OCI-LY3 (cell line): Measurements from ENCODE around the gene NLK.

ENCODE experiments used
- H2AFZ ChIP-seq: fragments of 200-600, 300-600 bp; shearing (Covaris generic); 2 replicates; pipeline ENCODE4 v1.6.0; 2014; ENCODE audit warnings: antibody characterized with exemption, low read depth, low read length
- H3K27ac ChIP-seq: fragments of 200-600, 300-600 bp; sonication (generic); 2 replicates; pipeline ENCODE4 v1.5.1; 2014; ENCODE audit warnings: mild to moderate bottlenecking, low read length, moderate library complexity, mixed read lengths
- H3K27me3 ChIP-seq: fragments of 200-600, 300-600 bp; sonication (generic); 2 replicates; pipeline ENCODE4 v1.6.1; 2014; ENCODE audit warnings: low read depth, low read length, mixed read lengths
- H3K36me3 ChIP-seq: fragments of 200-600, 300-600 bp; sonication (generic); replicated peaks from 2 replicates; pipeline ENCODE3; 2014; ENCODE audit warnings: low read depth, low read length, mixed read lengths
- H3K4me1 ChIP-seq: fragments of 300-600, 200-600 bp; sonication (generic); 2 replicates; pipeline ENCODE4 v1.6.1; 2014; ENCODE audit warnings: low read length, mixed read lengths
- H3K4me2 ChIP-seq: fragments of 200-600, 300-600 bp; sonication (generic); 2 replicates; pipeline ENCODE4 v1.6.1; 2014; ENCODE audit warnings: low read length, mixed read lengths
- H3K4me3 ChIP-seq: fragments of 300-600, 200-600 bp; sonication (generic); 2 replicates; pipeline ENCODE4 v1.5.1; 2014; ENCODE audit warnings: antibody characterized with exemption, mild to moderate bottlenecking, low read length, moderate library complexity
- H3K79me2 ChIP-seq: fragments of 300-600, 200-600 bp; shearing (Covaris generic); 2 replicates; pipeline ENCODE4 v1.6.1; 2014; ENCODE audit warnings: mild to moderate bottlenecking, low read length, mixed read lengths
- H3K9ac ChIP-seq: fragments of 300-600, 200-600 bp; shearing (Covaris generic); 2 replicates; pipeline ENCODE4 v1.6.0; 2014; ENCODE audit warnings: mild to moderate bottlenecking, low read length, moderate library complexity
- H3K9me3 ChIP-seq: fragments of 200-600, 300-600 bp; shearing (Covaris generic); 2 replicates; pipeline ENCODE4 v1.6.1; 2014; ENCODE audit warnings: low read length, mixed read lengths; ENCODE audit not compliant: insufficient read depth
- H4K20me1 ChIP-seq: fragments of 200-600, 300-600 bp; sonication (generic); 2 replicates; pipeline ENCODE4 v1.6.1; 2016; ENCODE audit warnings: low read length, mixed read lengths; ENCODE audit not compliant: insufficient read depth
- EZH2phosphoT487 ChIP-seq: fragments of 200-600 bp; shearing (Covaris generic); IDR thresholded peaks from 2 replicates; pipeline ENCODE4 v1.6.1; 2018; ENCODE audit warnings: antibody characterized with exemption, mixed run types, low read depth
- TF ChIP-seq, protein P1 (sequence below): fragments of 200-600, 300-600 bp; sonication (generic); IDR thresholded peaks from 2 replicates; pipeline ENCODE4 v1.5.1; 2014; ENCODE audit warnings: antibody characterized with exemption, low read length, low read depth

NLK gene

DNA sequence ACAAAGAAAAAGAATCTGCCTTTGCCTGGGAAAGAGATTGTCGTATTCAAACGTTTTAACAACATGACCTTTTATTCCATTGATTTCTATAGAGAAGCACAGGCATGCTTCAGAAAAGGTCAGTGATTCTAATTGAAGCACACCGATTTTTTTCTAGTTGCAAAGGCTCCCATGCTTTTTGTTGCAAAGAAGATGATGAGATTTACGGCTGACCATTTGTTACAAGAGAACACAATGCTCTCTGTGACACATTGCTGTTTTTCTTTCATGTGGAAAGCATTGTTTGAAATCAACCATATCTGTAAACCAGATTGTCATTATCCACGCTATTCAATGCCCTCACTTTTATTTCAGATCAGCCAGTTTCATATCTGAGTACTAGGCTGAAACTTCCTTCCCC, 99.8 kb downstream of the NLK start:
- no peak overlapping the region for H3K4me2 ChIP-seq

DNA sequence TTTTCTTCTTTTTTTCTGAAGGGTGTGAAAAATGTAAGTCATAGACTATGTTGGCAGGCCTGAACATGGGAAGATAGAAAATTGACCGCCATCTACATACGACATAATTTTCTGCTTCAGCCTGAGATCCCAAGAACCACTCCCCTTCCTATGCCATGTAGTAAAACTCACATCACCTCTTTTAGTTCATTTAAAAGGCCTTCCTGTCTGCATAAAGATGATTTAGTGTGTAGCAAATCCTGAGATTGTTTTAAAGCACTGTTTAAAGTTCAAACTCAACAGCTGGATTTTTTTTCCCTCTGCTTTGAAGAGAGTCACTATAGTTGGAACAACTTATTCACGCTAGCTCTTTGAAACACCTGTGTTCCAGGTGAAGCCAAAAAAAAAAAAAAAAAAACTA, 101.5 kb downstream of the NLK start:
- no peak overlapping the region for H3K4me2 ChIP-seq
- H4K20me1 ChIP-seq, result no peaks in the 10 kb centered on the region
- no peaks in the 10 kb centered on the region for H3K9me3 ChIP-seq
- TF ChIP-seq, protein P1, sequence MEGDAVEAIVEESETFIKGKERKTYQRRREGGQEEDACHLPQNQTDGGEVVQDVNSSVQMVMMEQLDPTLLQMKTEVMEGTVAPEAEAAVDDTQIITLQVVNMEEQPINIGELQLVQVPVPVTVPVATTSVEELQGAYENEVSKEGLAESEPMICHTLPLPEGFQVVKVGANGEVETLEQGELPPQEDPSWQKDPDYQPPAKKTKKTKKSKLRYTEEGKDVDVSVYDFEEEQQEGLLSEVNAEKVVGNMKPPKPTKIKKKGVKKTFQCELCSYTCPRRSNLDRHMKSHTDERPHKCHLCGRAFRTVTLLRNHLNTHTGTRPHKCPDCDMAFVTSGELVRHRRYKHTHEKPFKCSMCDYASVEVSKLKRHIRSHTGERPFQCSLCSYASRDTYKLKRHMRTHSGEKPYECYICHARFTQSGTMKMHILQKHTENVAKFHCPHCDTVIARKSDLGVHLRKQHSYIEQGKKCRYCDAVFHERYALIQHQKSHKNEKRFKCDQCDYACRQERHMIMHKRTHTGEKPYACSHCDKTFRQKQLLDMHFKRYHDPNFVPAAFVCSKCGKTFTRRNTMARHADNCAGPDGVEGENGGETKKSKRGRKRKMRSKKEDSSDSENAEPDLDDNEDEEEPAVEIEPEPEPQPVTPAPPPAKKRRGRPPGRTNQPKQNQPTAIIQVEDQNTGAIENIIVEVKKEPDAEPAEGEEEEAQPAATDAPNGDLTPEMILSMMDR, result no peak
- TF ChIP-seq EZH2phosphoT487, result no peak
- no peaks in the 10 kb centered on the region for H3K27me3 ChIP-seq
- H3K79me2 ChIP-seq, result no peaks in the 10 kb centered on the region
- H3K27ac ChIP-seq, result no peak overlapping the region
- no peaks in the 10 kb centered on the region for H3K4me1 ChIP-seq
- no peaks in the 10 kb centered on the region for H3K36me3 ChIP-seq
- no peak overlapping the region for H3K9ac ChIP-seq
- H3K4me3 ChIP-seq, result no peak overlapping the region
- H2AFZ ChIP-seq, result no peak overlapping the region

More for the DNA sequence above, 99.8 kb downstream of the NLK start:
- H3K27ac ChIP-seq, result no peak overlapping the region
- H3K27me3 ChIP-seq, result no peaks in the 10 kb centered on the region
- no peaks in the 10 kb centered on the region for H3K36me3 ChIP-seq
- TF ChIP-seq, protein P1, result no peak
- TF ChIP-seq EZH2phosphoT487, result no peak
- H3K9ac ChIP-seq, result no peak overlapping the region
- H3K4me1 ChIP-seq, result no peaks in the 10 kb centered on the region
- H3K79me2 ChIP-seq, result no peaks in the 10 kb centered on the region
- no peaks in the 10 kb centered on the region for H4K20me1 ChIP-seq
- H3K9me3 ChIP-seq, result no peaks in the 10 kb centered on the region
- no peak overlapping the region for H2AFZ ChIP-seq
- H3K4me3 ChIP-seq, result no peak overlapping the region

DNA sequence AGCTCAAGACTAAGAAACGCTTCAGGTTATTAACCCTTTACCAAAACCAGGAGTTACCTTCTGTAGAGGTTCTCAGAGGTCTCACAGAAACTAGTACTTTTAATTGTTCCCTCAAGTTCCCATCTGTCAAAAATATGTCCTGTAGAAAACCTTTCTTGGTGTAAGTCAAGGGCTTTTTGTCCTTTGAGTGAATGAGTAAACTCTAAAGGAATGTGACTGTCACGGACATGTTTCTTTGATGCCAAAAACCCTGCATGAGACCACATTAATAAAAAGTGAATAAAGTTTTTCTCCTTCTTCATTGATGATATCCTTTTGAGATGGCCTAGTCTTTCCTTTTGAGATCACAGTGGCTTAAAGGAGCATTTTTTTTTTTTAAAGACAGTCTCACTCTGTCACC, 102.9 kb downstream of the NLK start:
- TF ChIP-seq EZH2phosphoT487, result no peak
- TF ChIP-seq, protein P1, result no peak
- no peaks in the 10 kb centered on the region for H3K79me2 ChIP-seq

DNA sequence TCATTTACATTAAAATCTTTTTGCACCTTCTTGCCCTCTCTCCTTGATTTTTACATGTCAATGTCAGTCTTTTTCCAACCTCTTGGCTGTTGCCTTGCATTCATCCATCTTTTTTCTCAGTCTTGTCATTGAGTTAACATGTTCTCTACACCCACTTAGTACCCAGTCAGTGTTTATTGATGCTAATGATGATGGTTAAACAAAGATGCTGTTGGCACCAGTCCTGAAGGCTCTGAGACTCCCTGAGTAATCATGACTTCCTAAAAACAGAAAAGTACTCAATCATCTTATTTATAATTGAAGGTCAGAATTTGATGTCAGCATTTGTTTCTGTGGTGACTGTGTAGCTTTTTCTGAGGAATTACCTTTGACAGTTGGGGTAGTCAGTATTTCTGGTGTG, 104.5 kb downstream of the NLK start:
- Histone ChIP-seq H3K9ac (no peak overlapping the region), H3K79me2 (no peaks in the 10 kb centered on the region), H3K27me3 (no peaks in the 10 kb centered on the region), H4K20me1 (no peaks in the 10 kb centered on the region), H3K4me1 (no peaks in the 10 kb centered on the region), H2AFZ (no peak overlapping the region), H3K4me2 (no peak overlapping the region), H3K4me3 (no peak overlapping the region), H3K9me3 (no peaks in the 10 kb centered on the region), H3K27ac (no peak overlapping the region), H3K36me3 (no peaks in the 10 kb centered on the region)
- no peak for TF ChIP-seq EZH2phosphoT487
- TF ChIP-seq, protein P1, result no peak

More for the DNA sequence above, 102.9 kb downstream of the NLK start:
- Histone ChIP-seq H3K4me1 (no peaks in the 10 kb centered on the region), H3K4me2 (no peak overlapping the region), H2AFZ (no peak overlapping the region), H3K4me3 (no peak overlapping the region), H3K27me3 (no peaks in the 10 kb centered on the region), H4K20me1 (no peaks in the 10 kb centered on the region), H3K27ac (no peak overlapping the region), H3K36me3 (no peaks in the 10 kb centered on the region), H3K9me3 (no peaks in the 10 kb centered on the region), H3K9ac (no peak overlapping the region)
